ENCODE results near the gene ARHGAP22.
"Not testable (repeated sequence)": the region's sequence is repeated elsewhere in the genome, so short reads cannot be mapped to it uniquely, and the experiment has no call there.

The ARHGAP22 gene

GRCh38 chr10:48604991-48605508, at the start of gene ARHGAP22:
TSS of gene ARHGAP22 (minus strand) at chr10:48605073. CDS start at chr10:48604796, 277 bp downstream.
- no peak for DNase-seq

- no peak for DNase-seq
Observed at GRCh38 chr10:48653944-48654698, 49.2 kb upstream of the ARHGAP22 start.

- DNase-seq = no peak
Observed at GRCh38 chr10:48653347-48653746, 48.5 kb upstream of the ARHGAP22 start.

- DNase-seq = no peak
Observed at GRCh38 chr10:48652344-48652743, 47.5 kb upstream of the ARHGAP22 start.

- no peak for DNase-seq
Observed at GRCh38 chr10:48651839-48652238, 47.0 kb upstream of the ARHGAP22 start.

- no peak for DNase-seq
Observed at GRCh38 chr10:48651293-48651692, 46.4 kb upstream of the ARHGAP22 start.

- DNase-seq = no peak
Observed at GRCh38 chr10:48649349-48649944, 44.6 kb upstream of the ARHGAP22 start.

GRCh38 chr10:48648172-48648942, 43.5 kb upstream of the ARHGAP22 start:
- no peak for DNase-seq

GRCh38 chr10:48647073-48647472, 42.2 kb upstream of the ARHGAP22 start:
- DNase-seq = not testable (repeated sequence)

GRCh38 chr10:48645600-48645999, 40.7 kb upstream of the ARHGAP22 start:
- DNase-seq = no peak

GRCh38 chr10:48641099-48641690, 36.3 kb upstream of the ARHGAP22 start:
- DNase-seq = not testable (repeated sequence)

- no peak for DNase-seq
Observed at GRCh38 chr10:48640326-48640725, 35.5 kb upstream of the ARHGAP22 start.

- no peak for DNase-seq
Observed at GRCh38 chr10:48639632-48640031, 34.8 kb upstream of the ARHGAP22 start.

- DNase-seq = no peak
Observed at GRCh38 chr10:48638739-48639527, 34.1 kb upstream of the ARHGAP22 start.

GRCh38 chr10:48638158-48638557, 33.3 kb upstream of the ARHGAP22 start:
- no peak for DNase-seq

GRCh38 chr10:48636901-48637300, 32.0 kb upstream of the ARHGAP22 start:
- DNase-seq = no peak

GRCh38 chr10:48636231-48636630, 31.4 kb upstream of the ARHGAP22 start:
- no peak for DNase-seq

GRCh38 chr10:48634984-48635557, 30.2 kb upstream of the ARHGAP22 start:
- no peak for DNase-seq

GRCh38 chr10:48634198-48634983, 29.5 kb upstream of the ARHGAP22 start:
- DNase-seq = no peak

GRCh38 chr10:48633381-48634197, 28.7 kb upstream of the ARHGAP22 start:
- DNase-seq = no peak
